Dendritic cell treated with granulocyte-macrophage colony-stimulating factor and Interleukin-4, amounts not matched to agents 40 ng/mL and 50 ng/mL, for 4 days (primary cell): ENCODE data around the gene SEC22A.

Experiments
- H3K27ac Mint-ChIP-seq: one replicate; pipeline ENCODE4 v1.8.0; 2022; ENCODE audit warnings: mild to moderate bottlenecking, mixed read lengths
- H3K27me3 Mint-ChIP-seq: one replicate; pipeline ENCODE4 v1.8.0; 2022; ENCODE audit warnings: mild to moderate bottlenecking, mixed read lengths
- H3K36me3 Mint-ChIP-seq: one replicate; pipeline ENCODE4 v1.8.0; 2022; ENCODE audit warnings: low read depth, mixed read lengths
- H3K4me1 Mint-ChIP-seq: one replicate; pipeline ENCODE4 v1.8.0; 2022; ENCODE audit warnings: low read depth, mixed read lengths
- H3K4me3 Mint-ChIP-seq: one replicate; pipeline ENCODE4 v1.8.0; 2022; ENCODE audit warnings: mild to moderate bottlenecking, moderate library complexity, mixed read lengths
- H3K9me3 Mint-ChIP-seq: one replicate; pipeline ENCODE4 v1.8.0; 2022; ENCODE audit warnings: mixed read lengths
- intact Hi-C: fragments of 100-400 bp; cut with micrococcal nuclease; formaldehyde crosslinking; loops from one replicate; pipeline ENCODE4 v1.15.0; 2022

The SEC22A gene

DNA sequence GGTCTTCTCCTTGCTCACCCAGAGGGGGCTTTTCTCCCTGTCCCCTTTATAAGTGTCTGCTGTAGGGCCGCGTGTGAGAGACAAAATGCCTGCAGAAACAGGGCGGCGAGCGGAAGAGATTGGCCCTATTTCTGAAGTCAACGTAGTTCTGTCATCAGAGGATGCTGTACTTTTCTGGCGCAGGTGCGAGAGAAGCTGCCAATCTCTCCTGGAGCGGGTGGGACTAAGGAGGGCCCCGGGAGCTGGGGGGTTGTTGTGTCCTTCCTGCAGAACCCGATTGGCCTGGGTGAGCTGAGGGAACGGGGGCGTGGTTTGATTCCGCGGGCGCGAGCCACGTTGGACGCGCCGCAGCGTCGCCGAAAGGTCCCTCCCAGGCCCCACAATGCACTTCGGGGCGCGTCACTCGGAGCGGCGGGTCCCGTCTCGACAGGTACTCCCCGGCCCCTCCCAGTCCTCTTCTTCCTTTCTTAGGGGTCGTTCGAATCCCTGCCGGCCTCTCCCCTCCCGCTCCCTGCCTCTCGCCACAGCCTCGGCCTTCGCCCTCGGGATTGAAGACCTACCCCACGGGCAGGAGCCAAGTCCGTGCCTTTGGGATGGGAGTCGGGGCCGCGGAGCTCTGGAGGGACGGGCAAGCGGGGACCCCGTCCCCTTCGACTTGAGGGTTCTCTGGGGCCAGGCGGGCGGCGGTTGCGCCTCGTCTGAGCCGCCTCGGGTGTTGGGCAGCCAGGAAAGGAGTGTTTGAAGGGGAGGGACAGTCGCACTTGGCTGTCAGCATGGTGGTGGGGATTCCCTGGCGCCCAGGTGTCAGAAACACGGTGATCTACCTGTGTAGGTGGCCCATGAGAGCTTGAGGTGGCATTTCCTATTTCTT, at the start of gene SEC22A:
Gene SEC22A, plus strand, starts transcription at position 387 of the 871 bp plus-strand sequence. CDS start 7,275 bp downstream, outside the sequence.
- no peaks in the 10 kb centered on the region for H3K27me3 Mint-ChIP-seq
- H3K9me3 Mint-ChIP-seq: no peaks in the 10 kb centered on the region
- intact Hi-C loops: no loop called here
- H3K27ac Mint-ChIP-seq: peak within 1 kb of the TSS; percentile 95
- H3K4me3 Mint-ChIP-seq: peak within 1 kb of the TSS; percentile 99
- peaks cover 16% of the 10 kb centered on the region for H3K4me1 Mint-ChIP-seq
- peaks cover 11% of the 10 kb centered on the region for H3K36me3 Mint-ChIP-seq

DNA sequence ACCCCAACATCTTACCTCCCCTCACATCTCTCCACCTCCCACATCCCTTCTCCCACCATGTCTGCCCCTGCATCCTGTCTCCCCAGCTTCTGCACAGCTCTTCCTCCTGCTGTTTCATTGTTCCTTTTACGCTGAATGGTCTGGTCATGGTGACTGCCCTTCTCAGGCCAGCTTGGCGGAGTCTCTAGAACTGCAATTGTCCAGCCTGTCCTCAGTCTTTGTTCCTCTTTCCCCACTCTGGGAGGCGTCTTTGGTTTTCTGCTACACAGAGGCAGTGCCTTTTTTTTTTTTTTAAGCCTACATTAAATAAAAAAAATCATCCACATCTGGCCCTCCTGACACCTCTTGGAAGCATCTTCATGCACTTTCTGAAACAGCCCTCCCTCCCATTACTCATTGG, 49.1 kb upstream of the SEC22A start:
- Mint-ChIP-seq H3K27ac (peak overlapping the region; percentile 50), H3K9me3 (no peaks in the 10 kb centered on the region), H3K4me3 (no peak overlapping the region), H3K27me3 (no peaks in the 10 kb centered on the region), H3K36me3 (peaks cover 45% of the 10 kb centered on the region), H3K4me1 (peaks cover 49% of the 10 kb centered on the region)
- intact Hi-C loops: no loop called here

- H3K9me3 Mint-ChIP-seq: no peaks in the 10 kb centered on the region
- intact Hi-C loops: no loop called here
These were observed 48.4 kb upstream of the SEC22A start for GRCh38 chr3:123153125-123154019.

DNA sequence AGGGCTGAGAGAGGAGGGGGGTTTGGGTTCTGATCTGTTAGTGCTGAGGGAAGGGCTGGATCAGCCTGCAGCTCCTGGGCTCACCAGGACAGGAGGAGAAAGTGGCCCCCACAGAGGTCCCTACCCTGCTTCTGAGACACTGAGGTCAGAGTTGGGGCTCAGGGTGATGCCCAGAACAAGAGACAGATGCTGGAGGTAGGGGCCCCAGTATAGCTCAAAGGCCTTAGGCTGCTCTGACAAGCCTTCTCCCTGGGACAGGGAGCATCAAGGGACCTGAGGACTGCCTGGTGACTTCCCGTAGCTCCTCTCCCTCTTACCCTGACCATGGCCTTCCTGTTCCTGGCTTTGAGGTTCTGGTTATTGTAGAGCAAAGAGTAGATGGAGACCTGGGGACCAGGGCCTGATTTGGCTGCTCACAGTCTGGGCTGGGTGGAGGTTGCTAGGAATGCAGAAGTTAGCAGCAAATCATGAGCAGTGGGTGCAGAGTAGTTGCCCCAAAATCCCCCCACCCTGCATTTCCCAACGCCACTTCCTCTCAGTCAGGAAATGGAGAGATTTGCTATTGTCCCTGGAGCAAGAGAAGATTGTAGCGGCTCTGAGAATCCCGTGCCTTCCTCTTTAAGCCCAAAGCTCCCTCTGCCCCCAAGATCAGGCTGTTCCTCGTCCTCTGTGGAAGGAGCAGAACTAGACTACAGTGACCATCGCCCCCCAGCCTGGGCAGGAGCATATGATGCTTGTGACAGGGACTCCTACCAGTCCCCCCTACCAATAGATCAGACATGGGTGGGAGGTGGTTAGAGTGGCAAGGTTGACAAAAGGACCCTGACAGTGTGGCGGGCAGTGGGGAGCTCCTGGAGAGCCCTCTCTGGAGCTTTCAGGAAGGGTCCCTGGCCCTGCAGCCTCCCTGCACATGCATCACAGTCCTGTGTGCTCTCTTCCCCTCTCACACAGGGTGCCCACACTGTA, 47.4 kb upstream of the SEC22A start:
- intact Hi-C loops: no loop called here
- Mint-ChIP-seq H3K27ac (peak overlapping the region; percentile 50), H3K4me3 (no peak overlapping the region), H3K9me3 (no peaks in the 10 kb centered on the region), H3K27me3 (no peaks in the 10 kb centered on the region), H3K36me3 (peaks cover 44% of the 10 kb centered on the region), H3K4me1 (peaks cover 55% of the 10 kb centered on the region)

More at GRCh38 chr3:123153125-123154019, 48.4 kb upstream of the SEC22A start:
- no peaks in the 10 kb centered on the region for H3K27me3 Mint-ChIP-seq
- no peak overlapping the region for H3K4me3 Mint-ChIP-seq
- peaks cover 49% of the 10 kb centered on the region for H3K36me3 Mint-ChIP-seq
- peaks cover 54% of the 10 kb centered on the region for H3K4me1 Mint-ChIP-seq
- peak overlapping the region; percentile 50 for H3K27ac Mint-ChIP-seq

DNA sequence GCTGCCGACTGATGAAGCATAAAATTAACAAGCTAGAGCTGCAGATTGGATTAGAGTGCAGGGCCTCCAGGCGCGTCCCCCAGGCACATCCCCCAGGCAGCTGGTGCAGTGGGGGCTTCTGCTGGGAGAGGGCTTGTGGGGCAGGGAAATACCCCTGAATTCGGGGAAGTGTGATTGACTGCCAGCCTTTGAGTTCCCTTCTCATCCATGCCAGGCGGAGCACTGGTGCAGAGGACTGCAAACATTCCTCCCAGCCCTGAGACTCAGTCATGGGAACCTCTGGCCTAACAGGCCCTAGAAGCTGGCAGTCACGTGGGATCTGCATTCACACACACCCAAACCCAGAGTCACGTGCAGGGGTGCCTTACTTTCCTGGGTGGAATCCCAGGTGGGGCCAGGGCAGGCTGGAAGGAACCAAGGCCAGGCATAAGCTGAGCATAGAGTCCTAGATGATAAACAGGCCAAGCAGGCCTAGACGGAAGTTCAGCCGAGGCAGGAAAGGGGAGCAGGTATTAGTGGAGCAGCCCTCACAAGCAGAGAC, 46.2 kb upstream of the SEC22A start:
- H3K27me3 Mint-ChIP-seq: no peaks in the 10 kb centered on the region
- peaks cover 55% of the 10 kb centered on the region for H3K4me1 Mint-ChIP-seq
- peak overlapping the region; percentile 59 for H3K27ac Mint-ChIP-seq
- intact Hi-C loops: no loop called here
- H3K36me3 Mint-ChIP-seq: peaks cover 40% of the 10 kb centered on the region
- H3K9me3 Mint-ChIP-seq: no peaks in the 10 kb centered on the region
- H3K4me3 Mint-ChIP-seq: no peak overlapping the region

- intact Hi-C loops: no loop called here
- no peaks in the 10 kb centered on the region for H3K27me3 Mint-ChIP-seq
- peaks cover 41% of the 10 kb centered on the region for H3K36me3 Mint-ChIP-seq
- no peak overlapping the region for H3K4me3 Mint-ChIP-seq
- H3K9me3 Mint-ChIP-seq: no peaks in the 10 kb centered on the region
- H3K27ac Mint-ChIP-seq: no peak overlapping the region
- H3K4me1 Mint-ChIP-seq: peaks cover 51% of the 10 kb centered on the region
These were observed 45.3 kb upstream of the SEC22A start for GRCh38 chr3:123156276-123156995.

DNA sequence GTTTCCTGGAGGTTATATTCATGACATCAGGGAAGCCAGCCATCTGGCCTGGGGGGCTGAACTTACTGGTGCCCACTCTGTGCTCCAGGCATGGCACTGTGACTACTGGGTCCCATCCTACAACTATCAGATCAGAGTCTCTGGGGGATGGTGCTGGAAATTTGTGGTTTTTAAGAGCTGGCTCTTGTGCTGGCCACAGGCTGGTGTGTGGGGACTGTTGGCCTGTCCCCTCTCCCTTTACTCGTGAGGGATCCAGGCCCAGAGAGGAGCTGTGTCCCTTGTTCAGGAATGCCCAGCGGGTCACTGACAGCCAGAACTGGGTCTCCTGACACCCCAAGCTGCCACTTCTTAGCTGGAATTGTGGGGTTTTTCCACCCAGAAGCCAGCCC, 44.5 kb upstream of the SEC22A start:
- intact Hi-C loops: no loop called here
- H3K4me3 Mint-ChIP-seq: no peak overlapping the region
- H3K4me1 Mint-ChIP-seq: peaks cover 44% of the 10 kb centered on the region
- no peak overlapping the region for H3K27ac Mint-ChIP-seq
- no peaks in the 10 kb centered on the region for H3K27me3 Mint-ChIP-seq
- H3K9me3 Mint-ChIP-seq: no peaks in the 10 kb centered on the region
- H3K36me3 Mint-ChIP-seq: peaks cover 49% of the 10 kb centered on the region

- H3K36me3 Mint-ChIP-seq: peaks cover 54% of the 10 kb centered on the region
- peaks cover 38% of the 10 kb centered on the region for H3K4me1 Mint-ChIP-seq
- H3K9me3 Mint-ChIP-seq: no peaks in the 10 kb centered on the region
- H3K27me3 Mint-ChIP-seq: no peaks in the 10 kb centered on the region
- intact Hi-C loops: no loop called here
- no peak overlapping the region for H3K4me3 Mint-ChIP-seq
- H3K27ac Mint-ChIP-seq: no peak overlapping the region
These were observed 44.0 kb upstream of the SEC22A start for GRCh38 chr3:123157598-123158287.

DNA sequence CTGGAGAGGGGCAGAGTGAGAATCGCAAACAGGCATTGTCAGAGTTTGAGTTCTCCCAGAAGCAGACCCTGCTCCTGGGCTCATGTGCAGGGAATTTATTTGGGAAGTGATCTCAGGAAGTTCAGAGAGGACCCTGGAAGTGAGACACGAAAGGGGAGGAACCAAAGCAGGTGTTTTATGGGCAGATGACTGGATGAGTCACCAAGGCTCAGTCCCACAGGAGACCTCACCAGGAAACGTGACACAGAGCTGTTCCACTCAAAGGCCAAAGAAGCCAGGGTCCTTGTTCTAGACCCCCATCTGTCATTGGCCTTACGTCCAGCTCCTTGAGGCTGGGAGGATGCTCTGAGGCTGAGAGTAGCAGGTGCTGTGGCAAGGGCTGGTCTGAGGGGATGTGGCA, 43.4 kb upstream of the SEC22A start:
- H3K27ac Mint-ChIP-seq: no peak overlapping the region
- H3K4me1 Mint-ChIP-seq: peaks cover 32% of the 10 kb centered on the region
- no peaks in the 10 kb centered on the region for H3K27me3 Mint-ChIP-seq
- peaks cover 59% of the 10 kb centered on the region for H3K36me3 Mint-ChIP-seq
- intact Hi-C loops: no loop called here
- no peak overlapping the region for H3K4me3 Mint-ChIP-seq
- no peaks in the 10 kb centered on the region for H3K9me3 Mint-ChIP-seq

DNA sequence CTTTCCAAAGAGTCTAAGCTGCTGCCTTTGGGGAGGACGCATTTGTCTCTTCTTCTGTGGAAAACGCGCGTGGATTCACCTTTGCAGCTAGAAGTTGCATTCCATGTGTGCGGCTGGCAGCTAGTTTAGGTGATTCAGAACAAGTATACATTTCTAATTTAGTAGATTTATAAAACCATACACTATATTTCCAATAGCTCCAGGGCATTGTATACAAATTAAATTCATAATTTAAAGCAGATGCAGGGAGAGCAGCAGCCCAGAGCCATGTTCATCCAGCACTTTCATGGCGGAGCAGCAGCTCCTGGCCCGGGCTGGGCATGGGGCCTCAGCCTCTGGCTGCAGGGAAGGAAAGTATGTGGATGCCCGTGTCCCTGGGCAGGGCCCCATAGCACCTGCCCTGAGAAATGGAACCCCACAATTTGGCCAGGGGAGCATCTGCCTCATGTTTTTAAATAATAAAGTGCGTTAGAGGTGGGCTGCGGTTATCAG, 42.8 kb upstream of the SEC22A start:
- H3K4me1 Mint-ChIP-seq: peaks cover 26% of the 10 kb centered on the region
- no peaks in the 10 kb centered on the region for H3K27me3 Mint-ChIP-seq
- H3K36me3 Mint-ChIP-seq: peaks cover 61% of the 10 kb centered on the region
- intact Hi-C loops: no loop called here
- H3K9me3 Mint-ChIP-seq: no peaks in the 10 kb centered on the region
- no peak overlapping the region for H3K4me3 Mint-ChIP-seq
- no peak overlapping the region for H3K27ac Mint-ChIP-seq

GRCh38 chr3:123159926-123160635, 41.7 kb upstream of the SEC22A start:
- no peaks in the 10 kb centered on the region for H3K27me3 Mint-ChIP-seq
- no peaks in the 10 kb centered on the region for H3K9me3 Mint-ChIP-seq
- intact Hi-C loops: no loop called here
- no peak overlapping the region for H3K27ac Mint-ChIP-seq
- H3K4me1 Mint-ChIP-seq: peaks cover 15% of the 10 kb centered on the region
- peaks cover 72% of the 10 kb centered on the region for H3K36me3 Mint-ChIP-seq
- no peak overlapping the region for H3K4me3 Mint-ChIP-seq

DNA sequence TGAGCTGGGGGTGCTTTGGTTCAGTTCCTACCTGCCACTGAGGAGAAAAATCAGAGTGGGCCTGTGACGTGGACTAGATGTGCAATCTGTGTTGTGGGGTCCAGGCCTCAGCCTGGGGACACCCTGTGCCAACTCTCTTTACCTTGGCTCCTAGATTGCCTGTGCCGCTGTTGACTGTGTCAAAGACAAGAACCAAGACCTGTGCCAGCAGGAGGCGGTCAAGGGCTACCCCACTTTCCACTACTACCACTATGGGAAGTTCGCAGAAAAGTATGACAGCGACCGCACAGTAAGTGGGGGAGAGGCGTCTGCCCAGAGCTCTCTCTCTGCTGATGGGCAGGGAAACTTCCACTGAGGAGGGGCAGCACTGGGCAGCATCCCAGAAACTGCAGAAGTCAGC, 40.6 kb upstream of the SEC22A start:
- intact Hi-C loops: no loop called here
- H3K9me3 Mint-ChIP-seq: no peaks in the 10 kb centered on the region
- H3K36me3 Mint-ChIP-seq: peaks cover 74% of the 10 kb centered on the region
- H3K4me1 Mint-ChIP-seq: peaks cover 6% of the 10 kb centered on the region
- H3K27me3 Mint-ChIP-seq: no peaks in the 10 kb centered on the region
- no peak overlapping the region for H3K27ac Mint-ChIP-seq
- no peak overlapping the region for H3K4me3 Mint-ChIP-seq
